ENCODE measurements around the gene COA7. TPM values are rescaled to one million over a fixed set of nuclear protein-coding genes. Genes with fewer than 3 reads are reported as not detected.

COA7 gene
- total RNA-seq, 2 experiments from 2014 or later = 7.0 to 26.1 TPM

DNA sequence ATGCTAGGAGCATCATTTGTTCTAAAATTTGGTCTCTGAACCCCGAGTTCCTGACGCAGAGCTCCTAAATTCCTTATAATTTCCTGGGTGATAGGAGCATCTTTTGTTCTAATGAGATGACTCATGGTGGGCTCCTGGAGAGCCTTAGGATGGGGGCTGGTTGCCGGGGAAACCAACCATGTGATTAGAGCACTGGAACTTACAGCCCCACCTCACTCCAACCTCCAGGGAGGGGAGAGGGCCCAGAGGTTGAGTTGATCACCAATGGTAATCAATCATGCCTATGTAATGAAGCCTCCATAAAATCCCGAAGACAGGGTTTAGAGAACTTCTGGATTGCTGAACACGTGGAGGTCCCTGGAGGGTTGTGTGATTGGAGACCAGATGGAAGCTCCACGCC, 57.5 kb downstream of the COA7 start:
- no TSS peak for BruUV-seq (replicated peaks)

DNA sequence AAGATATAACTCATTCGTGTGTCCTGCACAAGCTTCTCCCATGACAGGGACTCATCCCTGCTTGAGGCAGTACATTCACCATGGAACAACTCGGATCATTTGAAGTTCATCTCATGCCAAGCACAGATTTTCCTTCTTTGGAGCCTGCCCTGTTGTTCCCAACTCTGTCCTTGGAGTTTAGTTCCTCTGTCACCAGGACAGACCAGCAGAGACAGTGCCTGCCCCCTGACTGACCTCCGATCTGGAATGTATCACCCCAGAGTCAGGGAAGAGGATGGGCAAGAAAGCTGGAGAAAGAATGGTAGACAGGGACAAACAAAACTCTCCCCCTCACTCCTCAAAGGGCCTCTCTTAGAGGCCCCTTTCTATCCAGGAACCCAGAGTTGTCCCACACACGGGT, 60.2 kb downstream of the COA7 start:
- no peaks in the 10 kb centered on the region for H4K20me1 ChIP-seq (ENCODE audit: insufficient read depth, low read length)
- TF ChIP-seq EZH2phosphoT487 (IDR thresholded peaks at IDR 0.05; ENCODE audit: borderline replicate concordance, low read depth, low read length) = no peak
- TF ChIP-seq, protein P1, sequence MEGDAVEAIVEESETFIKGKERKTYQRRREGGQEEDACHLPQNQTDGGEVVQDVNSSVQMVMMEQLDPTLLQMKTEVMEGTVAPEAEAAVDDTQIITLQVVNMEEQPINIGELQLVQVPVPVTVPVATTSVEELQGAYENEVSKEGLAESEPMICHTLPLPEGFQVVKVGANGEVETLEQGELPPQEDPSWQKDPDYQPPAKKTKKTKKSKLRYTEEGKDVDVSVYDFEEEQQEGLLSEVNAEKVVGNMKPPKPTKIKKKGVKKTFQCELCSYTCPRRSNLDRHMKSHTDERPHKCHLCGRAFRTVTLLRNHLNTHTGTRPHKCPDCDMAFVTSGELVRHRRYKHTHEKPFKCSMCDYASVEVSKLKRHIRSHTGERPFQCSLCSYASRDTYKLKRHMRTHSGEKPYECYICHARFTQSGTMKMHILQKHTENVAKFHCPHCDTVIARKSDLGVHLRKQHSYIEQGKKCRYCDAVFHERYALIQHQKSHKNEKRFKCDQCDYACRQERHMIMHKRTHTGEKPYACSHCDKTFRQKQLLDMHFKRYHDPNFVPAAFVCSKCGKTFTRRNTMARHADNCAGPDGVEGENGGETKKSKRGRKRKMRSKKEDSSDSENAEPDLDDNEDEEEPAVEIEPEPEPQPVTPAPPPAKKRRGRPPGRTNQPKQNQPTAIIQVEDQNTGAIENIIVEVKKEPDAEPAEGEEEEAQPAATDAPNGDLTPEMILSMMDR (conservative IDR thresholded peaks at IDR 0.05; ENCODE audit: low read length) = no peak
- no peak for DNase-seq (ENCODE audit: low spot score)
- intact Hi-C loops (cut with micrococcal nuclease; ENCODE audit: unreplicated experiment) = loop anchor here (1.0 to 2.0 kb wide), 4 partner anchors 49 to 495 kb away; partner anchors contain the start of genes ORC1, PRPF38A, TUT4 and ZFYVE9
- BruUV-seq (replicated peaks) = no TSS peak
- ChIA-PET POLR2A (interaction anchor here (0.5 to 2.3 kb wide), 8 partner anchors 10 to 303 kb away, joined by 3 to 8 read pairs (median 4); no protein-coding TSS in a partner anchor), CTCF (ENCODE audit: unreplicated experiment) (no interaction called here)
- H3K4me1 ChIP-seq (ENCODE audit: insufficient read depth, low read length, poor library complexity, severe bottlenecking) = peaks cover 67% of the 10 kb centered on the region
- no peaks in the 10 kb centered on the region for H3K79me2 ChIP-seq (ENCODE audit: insufficient read depth, low read depth, low read length)
- H3K36me3 ChIP-seq (ENCODE audit: insufficient read depth, low read length) = peaks cover 6% of the 10 kb centered on the region; the same call in 1 of the 2 replicates
- peak overlapping the region; percentile 53 for H3K4me3 ChIP-seq (ENCODE audit: low read depth, low read length, poor library complexity, severe bottlenecking)
- H3K4me2 ChIP-seq (ENCODE audit: low read length) = peak overlapping the region; percentile 85
- H2AFZ ChIP-seq (ENCODE audit: low read length) = peak overlapping the region; percentile 71; the same call in 1 of the 2 replicates
- H3K9me3 ChIP-seq (ENCODE audit: low read length) = peaks cover 14% of the 10 kb centered on the region
- peak overlapping the region; percentile 96 for H3K27ac ChIP-seq (ENCODE audit: low read depth, low read length, poor library complexity, severe bottlenecking)
- no peaks in the 10 kb centered on the region for H3K9me2 ChIP-seq (ENCODE audit: insufficient read depth, low read length)

More for the DNA sequence above, 57.5 kb downstream of the COA7 start:
- H3K4me3 ChIP-seq (ENCODE audit: low read depth, low read length, poor library complexity, severe bottlenecking) = no peak overlapping the region
- H3K4me2 ChIP-seq (ENCODE audit: low read length) = peak overlapping the region; percentile 9; the same call in 1 of the 2 replicates
- TF ChIP-seq, protein P1 (conservative IDR thresholded peaks at IDR 0.05; ENCODE audit: low read length) = no peak
- TF ChIP-seq EZH2phosphoT487 (IDR thresholded peaks at IDR 0.05; ENCODE audit: borderline replicate concordance, low read depth, low read length) = no peak
- H3K36me3 ChIP-seq (ENCODE audit: insufficient read depth, low read length) = no peaks in the 10 kb centered on the region
- ChIA-PET POLR2A (interaction anchor here (0.7 to 1.5 kb wide), 3 partner anchors 9 to 205 kb away, joined by 3 to 4 read pairs (median 3); no protein-coding TSS in a partner anchor), CTCF (ENCODE audit: unreplicated experiment) (no interaction called here)
- DNase-seq (ENCODE audit: low spot score) = no peak
- H3K79me2 ChIP-seq (ENCODE audit: insufficient read depth, low read depth, low read length) = no peaks in the 10 kb centered on the region
- H4K20me1 ChIP-seq (ENCODE audit: insufficient read depth, low read length) = no peaks in the 10 kb centered on the region
- H2AFZ ChIP-seq (ENCODE audit: low read length) = no peak overlapping the region
- no peaks in the 10 kb centered on the region for H3K9me2 ChIP-seq (ENCODE audit: insufficient read depth, low read length)
- H3K4me1 ChIP-seq (ENCODE audit: insufficient read depth, low read length, poor library complexity, severe bottlenecking) = peaks cover 46% of the 10 kb centered on the region
- intact Hi-C loops (cut with micrococcal nuclease; ENCODE audit: unreplicated experiment) = no loop called here
- no peaks in the 10 kb centered on the region for H3K9me3 ChIP-seq (ENCODE audit: low read length)
- H3K27ac ChIP-seq (ENCODE audit: low read depth, low read length, poor library complexity, severe bottlenecking) = no peak overlapping the region

Measured in OCI-LY7 (cell line).